GM18867 (cell line): ENCODE results near the gene TMEM131.
"Not testable (repeated sequence)": the region's sequence is repeated elsewhere in the genome, so short reads cannot be mapped to it uniquely, and the experiment has no call there.

ENCODE experiments used
- ATAC-seq: cut with Tn5 transposase; IDR thresholded peaks from one replicate; pipeline ENCODE4 v1.9.1; 2021; ENCODE audit warnings: mild to moderate bottlenecking, moderate library complexity; ENCODE audit not compliant: unreplicated experiment

The TMEM131 gene

GRCh38 chr2:97963079-97963406 lies 32.7 kb downstream of the TMEM131 start:
- no peak for ATAC-seq

- peak; percentile 72 for ATAC-seq
Observed at GRCh38 chr2:97961534-97961933, 34.2 kb downstream of the TMEM131 start.

- ATAC-seq: no peak
Observed at GRCh38 chr2:97958184-97958583, 37.6 kb downstream of the TMEM131 start.

- ATAC-seq: no peak
Observed at GRCh38 chr2:97957432-97958183, 38.1 kb downstream of the TMEM131 start.

GRCh38 chr2:97956753-97957152 lies 39.0 kb downstream of the TMEM131 start:
- not testable (repeated sequence) for ATAC-seq

GRCh38 chr2:97953853-97954252 lies 41.9 kb downstream of the TMEM131 start:
- ATAC-seq: no peak

GRCh38 chr2:97952357-97952756 lies 43.4 kb downstream of the TMEM131 start:
- ATAC-seq: no peak

- ATAC-seq: no peak
Observed at GRCh38 chr2:97951155-97951680, 44.5 kb downstream of the TMEM131 start.

- no peak for ATAC-seq
Observed at GRCh38 chr2:97950329-97951154, 45.2 kb downstream of the TMEM131 start.

- ATAC-seq: no peak
Observed at GRCh38 chr2:97948926-97949325, 46.8 kb downstream of the TMEM131 start.

GRCh38 chr2:97945791-97946190 lies 50.0 kb downstream of the TMEM131 start:
- ATAC-seq: no peak

- no peak for ATAC-seq
Observed at GRCh38 chr2:97936881-97937280, 58.9 kb downstream of the TMEM131 start.

- no peak for ATAC-seq
Observed at GRCh38 chr2:97936199-97936598, 59.5 kb downstream of the TMEM131 start.

GRCh38 chr2:97935719-97936161 lies 60.0 kb downstream of the TMEM131 start:
- no peak for ATAC-seq

- peak; percentile 67 for ATAC-seq
Observed at GRCh38 chr2:97932975-97933662, 62.6 kb downstream of the TMEM131 start.

GRCh38 chr2:97931858-97932225 lies 63.9 kb downstream of the TMEM131 start:
- ATAC-seq: no peak

GRCh38 chr2:97931118-97931857 lies 64.5 kb downstream of the TMEM131 start:
- ATAC-seq: peak; percentile 64

- ATAC-seq: no peak
Observed at GRCh38 chr2:97928591-97928990, 67.2 kb downstream of the TMEM131 start.

- no peak for ATAC-seq
Observed at GRCh38 chr2:97926946-97927345, 68.8 kb downstream of the TMEM131 start.

GRCh38 chr2:97924194-97924593 lies 71.6 kb downstream of the TMEM131 start:
- ATAC-seq: no peak

- ATAC-seq: no peak
Observed at GRCh38 chr2:97919858-97920257, 75.9 kb downstream of the TMEM131 start.
